B cell (primary cell): ENCODE data around the gene CCDC9.

Experiments used
- CTCF ChIP-seq: fragments of 200-600 bp; IDR thresholded peaks from one replicate; pipeline ENCODE4 v1.8.0; 2022; ENCODE audit warnings: antibody characterized with exemption, mild to moderate bottlenecking
- EZH2 ChIP-seq: IDR thresholded peaks from 2 replicates; pipeline ENCODE4 v1.6.1; 2012; ENCODE audit warnings: borderline replicate concordance, low read depth, mild to moderate bottlenecking, moderate library complexity, low read length; ENCODE audit not compliant: insufficient read depth, poor library complexity, severe bottlenecking

GRCh38 chr19:47256693-47257410, 527 bp downstream of the CCDC9 start:
- TF ChIP-seq CTCF = no peak
- TF ChIP-seq EZH2 = no peak
